Liver (tissue), 9 donors: ENCODE results near the gene C11orf98. TPM values are rescaled to one million over a fixed set of nuclear protein-coding genes. Genes with fewer than 3 reads are reported as not detected.

Source experiments
- DNase-seq: peaks from one replicate; pipeline ENCODE4 v3.0.0-alpha.2; 2017; ENCODE audit warnings: low spot score
- H3K27ac ChIP-seq, 2 donors: one replicate each; pipeline ENCODE4 v1.7.0; 2013; ENCODE audit warnings: inconsistent platforms in 2 of 2, low read length in 2 of 2, control low read depth in 1 of 2, low read depth in 1 of 2, mild to moderate bottlenecking in 1 of 2
- H3K27me3 ChIP-seq, 4 donors: one replicate each; pipeline versions ENCODE4 v1.6.1 to v1.7.0; 2013; ENCODE audit warnings: low read length in 3 of 4, inconsistent platforms in 1 of 4, mild to moderate bottlenecking in 1 of 4, moderate library complexity in 1 of 4; ENCODE audit not compliant: control insufficient read depth in 4 of 4, insufficient read depth in 4 of 4
- H3K36me3 ChIP-seq, 4 donors: one replicate each; pipeline versions ENCODE4 v1.6.1 to v1.7.0; 2013; ENCODE audit warnings: low read length in 3 of 4, mild to moderate bottlenecking in 3 of 4, low read depth in 1 of 4, moderate library complexity in 1 of 4; ENCODE audit not compliant: control insufficient read depth in 4 of 4, insufficient read depth in 3 of 4
- H3K4me1 ChIP-seq, 4 donors: one replicate each; pipeline versions ENCODE4 v1.6.1 to v1.7.0; 2013; ENCODE audit warnings: low read length in 3 of 4, mild to moderate bottlenecking in 3 of 4, moderate library complexity in 1 of 4; ENCODE audit not compliant: control insufficient read depth in 4 of 4, insufficient read depth in 4 of 4
- H3K4me3 ChIP-seq, 3 donors: one replicate each; pipeline versions ENCODE4 v1.6.1 to v1.7.0; 2013; ENCODE audit warnings: low read length in 3 of 3, control low read depth in 1 of 3, low read depth in 1 of 3, mild to moderate bottlenecking in 1 of 3
- H3K9ac ChIP-seq, 2 donors: one replicate each; pipeline ENCODE4 v1.7.0; 2013; ENCODE audit warnings: low read length in 2 of 2, mild to moderate bottlenecking in 2 of 2, moderate library complexity in 2 of 2, control low read depth in 1 of 2, low read depth in 1 of 2
- H3K9me3 ChIP-seq, 4 donors: one replicate each; pipeline versions ENCODE4 v1.6.1 to v1.7.0; 2013; ENCODE audit warnings: low read length in 3 of 4; ENCODE audit not compliant: control insufficient read depth in 4 of 4
- ATF3 ChIP-seq: IDR thresholded peaks from 2 replicates; pipeline ENCODE4 v1.6.1; 2016; ENCODE audit warnings: antibody characterized with exemption
- CTCF ChIP-seq: fragments of 150-350 bp; IDR thresholded peaks from 2 replicates; pipeline ENCODE4 v1.5.1; 2017; ENCODE audit warnings: improper control_type of control experiment, low read depth, low read length; ENCODE audit not compliant: missing input control
- EGR1 ChIP-seq, 2 donors: IDR thresholded peaks; 2 replicates each; pipeline ENCODE4 v1.6.1; 2016 to 2018; ENCODE audit warnings: antibody characterized with exemption in 2 of 2, low read depth in 2 of 2
- FOXA1 ChIP-seq: IDR thresholded peaks from 2 replicates; pipeline ENCODE4 v1.6.1; 2016; ENCODE audit warnings: antibody characterized with exemption
- FOXA2 ChIP-seq: IDR thresholded peaks from 2 replicates; pipeline ENCODE4 v1.6.1; 2016; ENCODE audit warnings: antibody characterized with exemption
- GABPA ChIP-seq, 2 donors: IDR thresholded peaks in 1 of 2; conservative IDR thresholded peaks in 1 of 2; 2 replicates each; pipeline ENCODE4 v1.6.1; 2016; ENCODE audit warnings: antibody characterized with exemption in 2 of 2, mild to moderate bottlenecking in 1 of 2, moderate library complexity in 1 of 2
- HNF4A ChIP-seq, 2 donors: conservative IDR thresholded peaks; 2 replicates each; pipeline ENCODE4 v1.6.1; 2016; ENCODE audit warnings: antibody characterized with exemption in 2 of 2, mild to moderate bottlenecking in 2 of 2
- HNF4G ChIP-seq: IDR thresholded peaks from 2 replicates; pipeline ENCODE4 v1.6.1; 2016; ENCODE audit warnings: antibody characterized with exemption
- JUND ChIP-seq, 2 donors: IDR thresholded peaks; 2 replicates each; pipeline ENCODE4 v1.6.1; 2016; ENCODE audit warnings: antibody characterized with exemption in 2 of 2
- MAX ChIP-seq: IDR thresholded peaks from 2 replicates; pipeline ENCODE4 v1.6.1; 2016; ENCODE audit warnings: antibody characterized with exemption
- NR2F2 ChIP-seq: IDR thresholded peaks from 2 replicates; pipeline ENCODE4 v1.6.1; 2016; ENCODE audit warnings: antibody characterized with exemption
- RAD21 ChIP-seq, 2 donors: IDR thresholded peaks; 2 replicates each; pipeline ENCODE4 v1.6.1; 2016; ENCODE audit warnings: antibody characterized with exemption in 2 of 2, mild to moderate bottlenecking in 2 of 2
- REST ChIP-seq: IDR thresholded peaks from 2 replicates; pipeline ENCODE4 v1.6.1; 2016; ENCODE audit warnings: antibody characterized with exemption, mild to moderate bottlenecking
- RXRA ChIP-seq, 2 donors: IDR thresholded peaks; 2 replicates each; pipeline ENCODE4 v1.6.1; 2017 to 2018; ENCODE audit warnings: antibody characterized with exemption in 2 of 2, mild to moderate bottlenecking in 1 of 2
- SP1 ChIP-seq: IDR thresholded peaks from 2 replicates; pipeline ENCODE4 v1.6.1; 2018; ENCODE audit warnings: antibody characterized with exemption, mild to moderate bottlenecking
- TAF1 ChIP-seq: conservative IDR thresholded peaks from 2 replicates; pipeline ENCODE4 v1.6.1; 2016; ENCODE audit warnings: antibody characterized with exemption, mild to moderate bottlenecking
- ZBTB33 ChIP-seq: IDR thresholded peaks from 2 replicates; pipeline ENCODE4 v1.6.1; 2016; ENCODE audit warnings: antibody characterized with exemption
- WGBS: extraction: QIAGEN DNeasy Blood & Tissue Kit; methylation state at CpG from one replicate; pipeline ENCODE4 v1.1.7; 2013; 5-methylcytosine and 5-hydroxymethylcytosine counted together
- polyA plus RNA-seq, 2 donors: library from polyadenylated mRNA; stranded (reverse) in 1 of 2; unstranded in 1 of 2; fragments of 200-250 nt in 1 of 2; fragments of >200 nt in 1 of 2; fragmentation: Nextera tagmentation in 1 of 2; extraction: Ambion mirVana in 1 of 2; gene quantifications; one replicate each; pipeline versions ENCODE4 v1.2.1 to v1.2.3, GENCODE V29; 2013 to 2015
- total RNA-seq, 2 donors: library from RNA; depleted of rRNA; stranded (reverse); fragments of >200 nt; gene quantifications; one replicate each; pipeline ENCODE4 v1.2.3, GENCODE V29; 2014
- donor health status: healthy.
- donor health status: healthy.
- donor health status: healthy.
- donor health status: healthy.
- donor health status: healthy.

The C11orf98 gene
- total and polyA plus RNA-seq, 4 donors = 16.5 to 49.9 (median 30.7) TPM

- H3K27me3 ChIP-seq = no peaks in the 10 kb centered on the region
- H3K36me3 ChIP-seq = peaks cover 0 to 6% (median 3%) of the 10 kb centered on the region in 4 donors
- H3K27ac ChIP-seq = peak overlapping the region; percentile 64 to 81
- peak overlapping the region; percentile 53 to 91 for H3K9ac ChIP-seq
- no peaks in the 10 kb centered on the region for H3K9me3 ChIP-seq
- DNase-seq = no peak
- peak overlapping the region; percentile 87 to 96 (median 90) for H3K4me3 ChIP-seq
- H3K4me1 ChIP-seq = peaks cover 2 to 38% (median 32%) of the 10 kb centered on the region in 4 donors
- no peak for TF ChIP-seq HNF4A (conservative IDR thresholded peaks at IDR 0.05)
- TF ChIP-seq NR2F2 = no peak
- no peak for TF ChIP-seq MAX
- no peak for TF ChIP-seq RXRA (IDR thresholded peaks at IDR 0.05)
- TF ChIP-seq EGR1 (IDR thresholded peaks at IDR 0.05; ENCODE audit: low read depth in 2 of 2) = no peak
- TF ChIP-seq HNF4G = no peak
- 4% methylated on average over 16 of the region's 16 CpGs for WGBS
These were observed 13.4 kb upstream of the C11orf98 start for GRCh38 chr11:62678433-62678769.

GRCh38 chr11:62677714-62678113 lies 12.7 kb upstream of the C11orf98 start:
- no peaks in the 10 kb centered on the region for H3K27me3 ChIP-seq
- 88% methylated on average over 15 of the region's 15 CpGs for WGBS
- H3K27ac ChIP-seq = no peak overlapping the region
- peaks cover 0 to 6% (median 3%) of the 10 kb centered on the region in 4 donors for H3K36me3 ChIP-seq
- TF ChIP-seq CTCF (no peak), FOXA1 (no peak), NR2F2 (no peak), RXRA (IDR thresholded peaks at IDR 0.05) (no peak), MAX (no peak), TAF1 (no peak), JUND (IDR thresholded peaks at IDR 0.05) (no peak), ATF3 (no peak), REST (no peak), SP1 (no peak), RAD21 (IDR thresholded peaks at IDR 0.05) (no peak), GABPA (IDR thresholded peaks at IDR 0.05 in 1 of 2, conservative IDR thresholded peaks at IDR 0.05 in 1 of 2) (no peak), HNF4A (conservative IDR thresholded peaks at IDR 0.05) (no peak), HNF4G (no peak), EGR1 (IDR thresholded peaks at IDR 0.05; ENCODE audit: low read depth in 2 of 2) (no peak), ZBTB33 (no peak), FOXA2 (no peak)
- peak overlapping the region in 1 of 2 donors; percentile 64 for H3K9ac ChIP-seq
- DNase-seq = no peak
- H3K4me3 ChIP-seq = no peak overlapping the region
- no peaks in the 10 kb centered on the region for H3K9me3 ChIP-seq
- peaks cover 4 to 45% (median 39%) of the 10 kb centered on the region in 4 donors for H3K4me1 ChIP-seq
